Kidney (tissue), 14 donors: ENCODE measurements around the gene DNM1. TPM values are rescaled to one million over a fixed set of nuclear protein-coding genes. Genes with fewer than 3 reads are reported as not detected.

ENCODE experiments used
- DNase-seq, 5 donors: peaks; one replicate each; pipeline ENCODE4 v3.0.0-alpha.2; 2013 to 2020
- FAIRE-seq: peaks from 2 replicates; lab custom pipeline; 2012; peaks lifted over from hg19 to GRCh38; lab: Jason Lieb, UNC
- H3K27ac ChIP-seq, 2 donors: one replicate each; pipeline ENCODE4 v1.7.0; 2013; ENCODE audit warnings: low read depth in 2 of 2, low read length in 2 of 2, inconsistent platforms in 1 of 2
- H3K27me3 ChIP-seq: one replicate; pipeline ENCODE4 v1.7.1; 2013; ENCODE audit warnings: low read length, inconsistent platforms; ENCODE audit not compliant: control insufficient read depth, insufficient read depth
- H3K36me3 ChIP-seq, 3 donors: one replicate each; pipeline versions ENCODE4 v1.7.0 to v1.7.1; 2013; ENCODE audit warnings: low read length in 3 of 3, control low read depth in 1 of 3, inconsistent platforms in 1 of 3; ENCODE audit not compliant: insufficient read depth in 3 of 3, control insufficient read depth in 2 of 3
- H3K4me1 ChIP-seq, 3 donors: one replicate each; pipeline versions ENCODE4 v1.7.0 to v1.7.1; 2013; ENCODE audit warnings: low read length in 3 of 3, inconsistent platforms in 1 of 3, low read depth in 1 of 3; ENCODE audit not compliant: control insufficient read depth in 2 of 3, insufficient read depth in 2 of 3
- H3K4me3 ChIP-seq, 3 donors: one replicate each; pipeline versions ENCODE4 v1.7.0 to v1.8.1; 2013; ENCODE audit warnings: low read length in 3 of 3, control low read depth in 1 of 3, inconsistent platforms in 1 of 3
- H3K9ac ChIP-seq, 3 donors: one replicate each; pipeline versions ENCODE4 v1.7.0 to v1.7.1; 2013; ENCODE audit warnings: low read length in 3 of 3, control low read depth in 1 of 3, inconsistent platforms in 1 of 3
- H3K9me3 ChIP-seq, 3 donors: one replicate each; pipeline versions ENCODE4 v1.7.0 to v1.7.1; 2013; ENCODE audit warnings: low read length in 3 of 3, control low read depth in 1 of 3, inconsistent platforms in 1 of 3; ENCODE audit not compliant: control insufficient read depth in 2 of 3, insufficient read depth in 1 of 3
- CTCF ChIP-seq: IDR thresholded peaks from 3 replicates; pipeline ENCODE4 v1.5.1; 2012; ENCODE audit warnings: mild to moderate bottlenecking, moderate library complexity, borderline replicate concordance; ENCODE audit not compliant: insufficient read depth; ENCODE audit errors: extremely low read depth
- intact Hi-C: fragments of 100-400 bp; cut with DNase I; formaldehyde crosslinking; loops from one replicate; pipeline ENCODE4 v1.11.1; 2022
- polyA plus RNA-seq: library from polyadenylated mRNA; stranded (reverse); fragments of 350-450 nt; fragmentation: Illumina TruSeq; extraction: RNeasy Lipid Tissue Mini Kit (QIAGEN cat#74804); gene quantifications from one replicate; pipeline ENCODE4 v1.2.3, GENCODE V29; 2014; ENCODE audit warnings: low read depth, low replicate concordance; ENCODE audit not compliant: insufficient read depth
- total RNA-seq: library from RNA; stranded (reverse); fragmentation: NEBNext Ultra II Directional; extraction: Animal tissue kit (Norgen Biotek cat#: 25700); gene quantifications from one replicate; pipeline ENCODE4 v1.2.1, GENCODE V29; 2021
- donor health status: control.
- donor health status: control.
- donor health status: control.
- donor health status: control.
- donor health status: control.
- donor health status: DM: yes; HTN: yes; CAD: no.
- donor health status: Normal renal cell carcinoma (clear cell type).

DNM1 gene
- total and polyA plus RNA-seq, 2 donors from 2014 or later, result 7.3 to 22.6 TPM

- FAIRE-seq (no peak), DNase-seq (peak in 3 of 5 donors; percentile 31 to 72 (median 52))
- no peak for TF ChIP-seq CTCF
- no peak overlapping the region for H3K9ac ChIP-seq
- no peaks in the 10 kb centered on the region for H3K9me3 ChIP-seq
- peak overlapping the region in 1 of 2 donors; percentile 36 for H3K27ac ChIP-seq
- no peaks in the 10 kb centered on the region for H3K36me3 ChIP-seq
- intact Hi-C loops, result no loop called here
- H3K4me1 ChIP-seq, result peaks cover 0 to 7% (median 3%) of the 10 kb centered on the region in 3 donors
- H3K4me3 ChIP-seq, result no peak overlapping the region
- no peaks in the 10 kb centered on the region for H3K27me3 ChIP-seq
These were observed 8.2 kb downstream of the DNM1 start for GRCh38 chr9:128211186-128211980.

DNA sequence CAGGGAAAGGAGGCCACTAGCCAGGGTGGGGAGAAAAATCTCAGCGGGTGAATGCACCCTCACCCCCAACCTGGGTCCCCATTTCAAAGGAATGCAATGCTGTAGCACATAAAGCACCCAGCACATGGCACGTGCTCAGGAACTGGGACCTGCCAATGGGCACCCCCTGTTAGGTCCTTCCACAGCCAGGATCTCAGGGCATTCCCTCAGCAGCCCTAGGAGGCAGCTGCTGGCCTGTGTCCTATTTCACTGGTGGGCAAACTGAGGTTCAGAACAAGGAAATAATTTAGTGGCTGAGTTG lies 8.8 kb downstream of the DNM1 start:
- no peaks in the 10 kb centered on the region for H3K27me3 ChIP-seq
- peaks cover 0 to 9% (median 7%) of the 10 kb centered on the region in 3 donors for H3K4me1 ChIP-seq
- H3K27ac ChIP-seq, result peak overlapping the region; percentile 51 to 58
- no peak overlapping the region for H3K9ac ChIP-seq
- H3K9me3 ChIP-seq, result no peaks in the 10 kb centered on the region
- FAIRE-seq, result no peak
- H3K36me3 ChIP-seq, result no peaks in the 10 kb centered on the region
- TF ChIP-seq CTCF, result no peak
- intact Hi-C loops, result no loop called here
- DNase-seq, result peak in 1 of 5 donors; percentile 21
- no peak overlapping the region for H3K4me3 ChIP-seq

GRCh38 chr9:128213746-128214497 lies 10.7 kb downstream of the DNM1 start:
- no peak for FAIRE-seq

More at GRCh38 chr9:128213746-128214497, 10.7 kb downstream of the DNM1 start:
- Histone ChIP-seq H3K9ac (no peak overlapping the region), H3K27me3 (no peaks in the 10 kb centered on the region), H3K4me1 (peaks cover 0 to 17% (median 7%) of the 10 kb centered on the region in 3 donors), H3K27ac (no peak overlapping the region), H3K36me3 (no peaks in the 10 kb centered on the region), H3K4me3 (no peak overlapping the region), H3K9me3 (no peaks in the 10 kb centered on the region)
- DNase-seq, result peak in 2 of 5 donors; percentile 37 to 50
- no peak for TF ChIP-seq CTCF
- intact Hi-C loops, result no loop called here
